HEK293 (cell line): ENCODE results near the gene WSCD2.
A peak's percentile ranks its signal among the peaks of the same experiment; 100 is the strongest.

ENCODE experiments used
- CTCF ChIA-PET: fragments of 350-600 bp; formaldehyde crosslinking; extraction: SDS; loops from one replicate; lab custom pipeline; 2021; ENCODE audit warnings: antibody characterized with exemption; lab: Yijun Ruan, JAX
- POLR2A ChIA-PET: fragments of 300-600 bp; formaldehyde crosslinking; extraction: SDS; loops from one replicate; lab custom pipeline; 2020; ENCODE audit warnings: antibody characterized with exemption, inconsistent platforms; lab: Yijun Ruan, JAX
- H3K27ac ChIP-seq: fragments of 200-500 bp; sonication (Bioruptor generic); 2 replicates; pipeline ENCODE4 v1.5.1; 2014; ENCODE audit warnings: low read depth, low read length, control low read depth, inconsistent platforms; ENCODE audit errors: extremely low read depth
- H3K36me3 ChIP-seq, 2 experiments: fragments of 200-500 bp in 1 of 2; sonication (Bioruptor generic) in 1 of 2; 1 replicate in 1 of 2; 2 replicates in 1 of 2; pipeline ENCODE4 v1.5.1; 2014 to 2017; ENCODE audit warnings: inconsistent platforms in 2 of 2, low read length in 2 of 2; ENCODE audit not compliant: control insufficient read depth in 2 of 2, insufficient read depth in 1 of 2
- H3K4me1 ChIP-seq: fragments of 200-500 bp; sonication (Bioruptor generic); 2 replicates; pipeline ENCODE4 v1.5.1; 2014; ENCODE audit warnings: mild to moderate bottlenecking, low read length, inconsistent platforms; ENCODE audit not compliant: control insufficient read depth, insufficient read depth
- H3K4me3 ChIP-seq: 2 replicates; pipeline ENCODE4 v1.5.1; 2011; ENCODE audit warnings: low read depth, mild to moderate bottlenecking, control low read depth, low read length, moderate library complexity
- H3K9me3 ChIP-seq: fragments of 200-500 bp; sonication (Bioruptor generic); 2 replicates; pipeline ENCODE4 v1.5.1; 2014; ENCODE audit warnings: low read depth, low read length, inconsistent platforms; ENCODE audit not compliant: control insufficient read depth, insufficient read depth
- SALL2 ChIP-seq: fragments of 450-650 bp; formaldehyde crosslinking; IDR thresholded peaks from 2 replicates; pipeline ENCODE4 v1.5.0; 2017; ENCODE audit warnings: missing biosample characterization, mild to moderate bottlenecking, missing genetic modification characterization, borderline replicate concordance
- SCRT1 ChIP-seq: fragments of 450-650 bp; formaldehyde crosslinking; IDR thresholded peaks from 2 replicates; pipeline ENCODE4 v1.5.1; 2016; ENCODE audit warnings: missing biosample characterization, missing genetic modification characterization, borderline replicate concordance
- SCRT2 ChIP-seq: fragments of 450-650 bp; formaldehyde crosslinking; IDR thresholded peaks from 2 replicates; pipeline ENCODE4 v1.5.1; 2016; ENCODE audit warnings: missing biosample characterization, missing genetic modification characterization
- SP3 ChIP-seq: fragments of 450-650 bp; formaldehyde crosslinking; IDR thresholded peaks from 2 replicates; pipeline ENCODE4 v1.5.1; 2016; ENCODE audit warnings: missing biosample characterization, missing genetic modification characterization
- WT1 ChIP-seq: fragments of 450-650 bp; formaldehyde crosslinking; IDR thresholded peaks from 2 replicates; pipeline ENCODE4 v1.5.1; 2016; ENCODE audit warnings: missing biosample characterization, missing genetic modification characterization
- YY2 ChIP-seq: fragments of 450-650 bp; formaldehyde crosslinking; IDR thresholded peaks from 2 replicates; pipeline ENCODE4 v1.5.1; 2016; ENCODE audit warnings: missing biosample characterization, missing genetic modification characterization
- ZIC2 ChIP-seq: fragments of 450-650 bp; formaldehyde crosslinking; IDR thresholded peaks from 2 replicates; pipeline ENCODE4 v1.5.1; 2016; ENCODE audit warnings: missing biosample characterization, missing genetic modification characterization
- ZNF132 ChIP-seq: fragments of 450-650 bp; formaldehyde crosslinking; IDR thresholded peaks from 2 replicates; pipeline ENCODE4 v1.5.1; 2017; ENCODE audit warnings: missing biosample characterization, missing genetic modification characterization, borderline replicate concordance
- ZNF169 ChIP-seq: fragments of 450-650 bp; formaldehyde crosslinking; IDR thresholded peaks from 2 replicates; pipeline ENCODE4 v1.5.1; 2016; ENCODE audit warnings: missing biosample characterization, missing genetic modification characterization
- ZNF362 ChIP-seq: fragments of 450-650 bp; formaldehyde crosslinking; IDR thresholded peaks from 2 replicates; pipeline ENCODE4 v1.5.1; 2016; ENCODE audit warnings: missing biosample characterization, missing genetic modification characterization
- ZNF366 ChIP-seq: fragments of 450-650 bp; formaldehyde crosslinking; conservative IDR thresholded peaks from 2 replicates; pipeline ENCODE4 v1.5.1; 2016; ENCODE audit warnings: missing biosample characterization, missing genetic modification characterization
- ZNF37A ChIP-seq: fragments of 450-650 bp; IDR thresholded peaks from 2 replicates; pipeline ENCODE4 v1.5.1; 2018; ENCODE audit warnings: missing biosample characterization, missing genetic modification characterization
- ZNF580 ChIP-seq: fragments of 450-650 bp; formaldehyde crosslinking; IDR thresholded peaks from 2 replicates; pipeline ENCODE4 v1.5.1; 2016; ENCODE audit warnings: missing biosample characterization, missing genetic modification characterization
- ZNF585B ChIP-seq: fragments of 450-650 bp; formaldehyde crosslinking; IDR thresholded peaks from 2 replicates; pipeline ENCODE4 v1.5.1; 2016; ENCODE audit warnings: missing biosample characterization, missing genetic modification characterization
- ZNF626 ChIP-seq: fragments of 450-650 bp; sonication (Bioruptor Pico); formaldehyde crosslinking; IDR thresholded peaks from 2 replicates; pipeline ENCODE4 v1.5.1; 2018; ENCODE audit warnings: missing biosample characterization, missing genetic modification characterization, inconsistent platforms
- ZNF692 ChIP-seq: fragments of 450-650 bp; formaldehyde crosslinking; IDR thresholded peaks from 2 replicates; pipeline ENCODE4 v1.5.1; 2016; ENCODE audit warnings: missing biosample characterization, missing genetic modification characterization
- ZNF704 ChIP-seq: fragments of 450-650 bp; formaldehyde crosslinking; IDR thresholded peaks from 2 replicates; pipeline ENCODE4 v1.5.1; 2016; ENCODE audit warnings: missing biosample characterization, missing genetic modification characterization
- ZNF707 ChIP-seq: fragments of 450-650 bp; formaldehyde crosslinking; IDR thresholded peaks from 2 replicates; pipeline ENCODE4 v1.5.1; 2016; ENCODE audit warnings: missing biosample characterization, missing genetic modification characterization
- ZNF777 ChIP-seq: fragments of 450-650 bp; formaldehyde crosslinking; IDR thresholded peaks from 2 replicates; pipeline ENCODE4 v1.5.1; 2017; ENCODE audit warnings: missing biosample characterization, missing genetic modification characterization, borderline replicate concordance
- ZSCAN4 ChIP-seq: fragments of 450-650 bp; formaldehyde crosslinking; IDR thresholded peaks from 2 replicates; pipeline ENCODE4 v1.5.1; 2017; ENCODE audit warnings: missing biosample characterization, missing genetic modification characterization

The WSCD2 gene

GRCh38 chr12:108270035-108270848 is 141.2 kb downstream of the WSCD2 start:
- TF ChIP-seq SCRT2 (tag by site-specific recombination) (peak; percentile 78), ZNF777 (tag by site-specific recombination) (no peak), SCRT1 (tag by site-specific recombination) (peak; percentile 70; the same call in 1 of the 2 replicates), SP3 (tag by site-specific recombination) (no peak)
- Histone ChIP-seq H3K36me3 (no peaks in the 10 kb centered on the region), H3K9me3 (no peaks in the 10 kb centered on the region), H3K27ac (no peak overlapping the region), H3K4me3 (no peak overlapping the region), H3K4me1 (no peaks in the 10 kb centered on the region)
- POLR2A ChIA-PET: no interaction called here
- CTCF ChIA-PET: interaction anchor here (0.5 to 0.7 kb wide), 2 partner anchors 11 to 277 kb away, joined by 3 read pairs; no protein-coding TSS in a partner anchor

GRCh38 chr12:108270849-108271143 is 141.7 kb downstream of the WSCD2 start:
- Histone ChIP-seq H3K4me1 (no peaks in the 10 kb centered on the region), H3K36me3 (no peaks in the 10 kb centered on the region), H3K4me3 (no peak overlapping the region), H3K9me3 (no peaks in the 10 kb centered on the region), H3K27ac (no peak overlapping the region)
- ChIA-PET CTCF (interaction anchor here (0.5 to 0.7 kb wide), 2 partner anchors 10 to 278 kb away, joined by 3 read pairs; no protein-coding TSS in a partner anchor), POLR2A (no interaction called here)
- TF ChIP-seq ZNF132 (tag by site-specific recombination): no peak
- TF ChIP-seq ZNF707: no peak
- no peak for TF ChIP-seq WT1
- no peak for TF ChIP-seq ZNF37A
- no peak for TF ChIP-seq ZNF366 (tag by site-specific recombination)
- no peak for TF ChIP-seq ZNF362 (tag by site-specific recombination)
- TF ChIP-seq ZNF169 (tag by site-specific recombination): no peak
- TF ChIP-seq ZNF692 (tag by site-specific recombination): no peak
- no peak for TF ChIP-seq ZNF626 (tag by site-specific recombination)
- no peak for TF ChIP-seq ZIC2 (tag by site-specific recombination)
- no peak for TF ChIP-seq YY2 (tag by site-specific recombination)
- TF ChIP-seq ZNF585B (tag by site-specific recombination): no peak
- no peak for TF ChIP-seq SALL2 (tag by site-specific recombination)
- no peak for TF ChIP-seq ZSCAN4 (tag by site-specific recombination)
- no peak for TF ChIP-seq ZNF704 (tag by site-specific recombination)
- TF ChIP-seq ZNF580 (tag by site-specific recombination): no peak
